ENCODE measurements around the gene MYMK. TPM values are rescaled to one million over a fixed set of nuclear protein-coding genes. Genes with fewer than 3 reads are reported as not detected.

Gene MYMK
- total RNA-seq, 4 donors from 2014 or later = not detected

GRCh38 chr9:133527444-133527920 is 2.7 kb upstream of the MYMK start:
- no peak for DNase-seq (ENCODE audit: low spot score in 2 of 2)
- intact Hi-C loops (cut with DNase I; ENCODE audit: low total_unique reads) = no loop called here
- TF ChIP-seq CTCF (IDR thresholded peaks at IDR 0.05) = no peak
- TF ChIP-seq POLR2A (IDR thresholded peaks at IDR 0.05) = no peak
- 43 to 74% methylated on average over 17 to 18 of the region's 18 CpGs for WGBS, 2 donors
- no peak overlapping the region for H3K4me3 ChIP-seq (ENCODE audit: low read depth, poor library complexity, severe bottlenecking)

GRCh38 chr9:133526721-133527321 is 2.1 kb upstream of the MYMK start:
- DNase-seq (ENCODE audit: low spot score in 2 of 2) = no peak
- intact Hi-C loops (cut with DNase I; ENCODE audit: low total_unique reads) = no loop called here
- 37 to 52% methylated on average over 11 to 21 of the region's 21 CpGs for WGBS, 2 donors

GRCh38 chr9:133525677-133526076 is 918 bp upstream of the MYMK start:
- intact Hi-C loops (cut with DNase I; ENCODE audit: low total_unique reads) = no loop called here
- TF ChIP-seq POLR2A (IDR thresholded peaks at IDR 0.05) (no peak), CTCF (IDR thresholded peaks at IDR 0.05) (no peak)
- WGBS, 2 donors = 32 to 50% methylated on average over 8 of the region's 8 CpGs
- no peak for DNase-seq (ENCODE audit: low spot score in 2 of 2)
- no peak overlapping the region for H3K4me3 ChIP-seq (ENCODE audit: low read depth, poor library complexity, severe bottlenecking)

More at GRCh38 chr9:133526721-133527321, 2.1 kb upstream of the MYMK start:
- no peak overlapping the region for H3K4me3 ChIP-seq (ENCODE audit: low read depth, poor library complexity, severe bottlenecking)
- TF ChIP-seq CTCF (IDR thresholded peaks at IDR 0.05) = no peak
- TF ChIP-seq POLR2A (IDR thresholded peaks at IDR 0.05) = no peak

- intact Hi-C loops (cut with DNase I; ENCODE audit: low total_unique reads) = no loop called here
- no peak for DNase-seq (ENCODE audit: low spot score in 2 of 2)
- H3K4me3 ChIP-seq (ENCODE audit: low read depth, poor library complexity, severe bottlenecking) = no peak overlapping the region
- WGBS, 2 donors = 88 to 93% methylated on average over 5 of the region's 5 CpGs
- no peak for TF ChIP-seq POLR2A (IDR thresholded peaks at IDR 0.05)
- no peak for TF ChIP-seq CTCF (IDR thresholded peaks at IDR 0.05)
These were observed 613 bp downstream of the MYMK start for GRCh38 chr9:133524146-133524545.

GRCh38 chr9:133523106-133523505 is 1.7 kb downstream of the MYMK start:
- TF ChIP-seq CTCF (IDR thresholded peaks at IDR 0.05) (no peak), POLR2A (IDR thresholded peaks at IDR 0.05) (no peak)
- whole genome bisulfite sequencing, 2 donors = 86 to 91% methylated on average over 8 of the region's 8 CpGs

More at GRCh38 chr9:133523106-133523505, 1.7 kb downstream of the MYMK start:
- intact Hi-C loops (cut with DNase I; ENCODE audit: low total_unique reads) = no loop called here
- H3K4me3 ChIP-seq (ENCODE audit: low read depth, poor library complexity, severe bottlenecking) = no peak overlapping the region
- no peak for DNase-seq (ENCODE audit: low spot score in 2 of 2)
